Chondrocyte (in vitro differentiated cells): Measurements from ENCODE around the gene PDZRN4. TPM values are rescaled to one million over a fixed set of nuclear protein-coding genes. Genes with fewer than 3 reads are reported as not detected.

Experiments used
- DNase-seq: peaks from one replicate; pipeline ENCODE4 v3.0.0; 2021; ENCODE audit warnings: mixed read lengths, low spot score
- H3K27ac Mint-ChIP-seq: one replicate; pipeline ENCODE4 v1.8.0; 2021; ENCODE audit warnings: mild to moderate bottlenecking, moderate library complexity, mixed read lengths; ENCODE audit not compliant: unreplicated experiment
- H3K27me3 Mint-ChIP-seq: 2 replicates; pipeline ENCODE4 v1.8.0; 2021; ENCODE audit warnings: low read depth, mixed read lengths
- H3K36me3 Mint-ChIP-seq: 2 replicates; pipeline ENCODE4 v1.8.0; 2021; ENCODE audit warnings: low read depth, mixed read lengths
- H3K4me1 Mint-ChIP-seq: 2 replicates; pipeline ENCODE4 v1.8.0; 2021; ENCODE audit warnings: low read depth, mild to moderate bottlenecking, mixed read lengths
- H3K4me3 Mint-ChIP-seq: one replicate; pipeline ENCODE4 v1.8.0; 2021; ENCODE audit warnings: mild to moderate bottlenecking, moderate library complexity, mixed read lengths; ENCODE audit not compliant: unreplicated experiment
- H3K9me3 Mint-ChIP-seq: 2 replicates; pipeline ENCODE4 v1.8.0; 2021; ENCODE audit warnings: low read depth, mixed read lengths
- CTCF ChIP-seq: fragments of 200-600 bp; sonication (generic); IDR thresholded peaks from 2 replicates; pipeline ENCODE4 v1.5.0; 2021; ENCODE audit warnings: antibody characterized with exemption, mild to moderate bottlenecking, moderate library complexity
- long read RNA-seq: library from polyadenylated mRNA; stranded (forward); transcript quantifications from one replicate; pipeline ENCODE4 v2.0.0, GENCODE V29; 2021
- total RNA-seq: library from RNA; stranded (reverse); gene quantifications from 3 replicates; pipeline ENCODE4 v1.2.1, GENCODE V29; 2021

Gene PDZRN4
- total RNA-seq, result 0.15 to 0.25 TPM (median 0.17 TPM) in 3 replicates
- long read RNA-seq, result 0 reads

- TF ChIP-seq CTCF, result no peak
- no peak for DNase-seq
- H3K27ac Mint-ChIP-seq, result no peak within 1 kb of the TSS
- H3K4me1 Mint-ChIP-seq, result peaks cover 24% of the 10 kb centered on the region
- H3K9me3 Mint-ChIP-seq, result no peaks in the 10 kb centered on the region
- peaks cover 35% of the 10 kb centered on the region for H3K27me3 Mint-ChIP-seq
- peaks cover 3% of the 10 kb centered on the region for H3K36me3 Mint-ChIP-seq
- peak within 1 kb of the TSS; percentile 64 for H3K4me3 Mint-ChIP-seq
These were observed at the start of gene PDZRN4 for GRCh38 chr12:41188058-41188840. Gene PDZRN4, plus strand, starts transcription at chr12:41188320.

GRCh38 chr12:41140117-41140516 is 48.0 kb upstream of the PDZRN4 start:
- Mint-ChIP-seq H3K27ac (no peak overlapping the region), H3K9me3 (peaks cover 7% of the 10 kb centered on the region), H3K4me1 (peaks cover 23% of the 10 kb centered on the region), H3K27me3 (peaks cover 3% of the 10 kb centered on the region), H3K36me3 (no peaks in the 10 kb centered on the region), H3K4me3 (no peak overlapping the region)
- DNase-seq, result no peak
- no peak for TF ChIP-seq CTCF

- Mint-ChIP-seq H3K27me3 (no peaks in the 10 kb centered on the region), H3K9me3 (peaks cover 7% of the 10 kb centered on the region), H3K4me3 (no peak overlapping the region), H3K4me1 (peaks cover 23% of the 10 kb centered on the region), H3K36me3 (no peaks in the 10 kb centered on the region), H3K27ac (no peak overlapping the region)
- TF ChIP-seq CTCF, result no peak
- DNase-seq, result no peak
These were observed 47.0 kb upstream of the PDZRN4 start for GRCh38 chr12:41141104-41141503.

GRCh38 chr12:41142376-41142775 is 45.7 kb upstream of the PDZRN4 start:
- no peak for DNase-seq
- Mint-ChIP-seq H3K9me3 (peaks cover 7% of the 10 kb centered on the region), H3K27ac (no peak overlapping the region), H3K27me3 (no peaks in the 10 kb centered on the region), H3K36me3 (no peaks in the 10 kb centered on the region), H3K4me3 (no peak overlapping the region), H3K4me1 (peaks cover 23% of the 10 kb centered on the region)
- TF ChIP-seq CTCF, result no peak

GRCh38 chr12:41151793-41152192 is 36.3 kb upstream of the PDZRN4 start:
- no peak for DNase-seq
- no peak for TF ChIP-seq CTCF
- H3K27ac Mint-ChIP-seq, result no peak overlapping the region
- H3K4me1 Mint-ChIP-seq, result no peaks in the 10 kb centered on the region
- H3K9me3 Mint-ChIP-seq, result no peaks in the 10 kb centered on the region
- no peaks in the 10 kb centered on the region for H3K36me3 Mint-ChIP-seq
- H3K4me3 Mint-ChIP-seq, result no peak overlapping the region
- H3K27me3 Mint-ChIP-seq, result peaks cover 2% of the 10 kb centered on the region
